Endothelial cell (in vitro differentiated cells): Measurements from ENCODE around the gene HAVCR1. TPM values are rescaled to one million over a fixed set of nuclear protein-coding genes. Genes with fewer than 3 reads are reported as not detected.

Experiments
- DNase-seq: peaks from one replicate; pipeline ENCODE4 v3.0.0; 2021; ENCODE audit warnings: low spot score
- H3K27ac Mint-ChIP-seq: one replicate; pipeline ENCODE4 v1.8.0; 2021; ENCODE audit warnings: mixed read lengths, inconsistent platforms; ENCODE audit not compliant: unreplicated experiment
- H3K27me3 Mint-ChIP-seq: one replicate; pipeline ENCODE4 v1.8.0; 2021; ENCODE audit warnings: mild to moderate bottlenecking, moderate library complexity, mixed read lengths, inconsistent platforms; ENCODE audit not compliant: unreplicated experiment
- H3K36me3 Mint-ChIP-seq: one replicate; pipeline ENCODE4 v1.8.0; 2021; ENCODE audit warnings: mild to moderate bottlenecking, low read depth, mixed read lengths, inconsistent platforms; ENCODE audit not compliant: unreplicated experiment
- H3K4me1 Mint-ChIP-seq: one replicate; pipeline ENCODE4 v1.8.0; 2021; ENCODE audit warnings: mild to moderate bottlenecking, mixed read lengths, inconsistent platforms; ENCODE audit not compliant: unreplicated experiment
- H3K4me3 Mint-ChIP-seq: one replicate; pipeline ENCODE4 v1.8.0; 2021; ENCODE audit warnings: mild to moderate bottlenecking, mixed read lengths, inconsistent platforms; ENCODE audit not compliant: unreplicated experiment
- H3K9me3 Mint-ChIP-seq: one replicate; pipeline ENCODE4 v1.8.0; 2021; ENCODE audit warnings: mixed read lengths, inconsistent platforms; ENCODE audit not compliant: unreplicated experiment
- long read RNA-seq: library from polyadenylated mRNA; unstranded; transcript quantifications from one replicate; pipeline ENCODE4 v2.0.0, GENCODE V29; 2020; ENCODE audit not compliant: unreplicated experiment
- total RNA-seq: library from RNA; stranded (reverse); fragmentation: NEBNext Ultra II Directional; extraction: Animal tissue kit (Norgen Biotek cat#: 25700); gene quantifications from one replicate; pipeline ENCODE4 v1.2.1, GENCODE V29; 2021; ENCODE audit not compliant: unreplicated experiment
- TF ChIP-seq, protein P1 (sequence below): fragments of 200-600 bp; sonication (generic); IDR thresholded peaks from one replicate; pipeline ENCODE4 v1.5.0; 2021; ENCODE audit warnings: antibody characterized with exemption; ENCODE audit not compliant: unreplicated experiment

HAVCR1 gene
- not detected for total RNA-seq
- long read RNA-seq = 0 reads

DNA sequence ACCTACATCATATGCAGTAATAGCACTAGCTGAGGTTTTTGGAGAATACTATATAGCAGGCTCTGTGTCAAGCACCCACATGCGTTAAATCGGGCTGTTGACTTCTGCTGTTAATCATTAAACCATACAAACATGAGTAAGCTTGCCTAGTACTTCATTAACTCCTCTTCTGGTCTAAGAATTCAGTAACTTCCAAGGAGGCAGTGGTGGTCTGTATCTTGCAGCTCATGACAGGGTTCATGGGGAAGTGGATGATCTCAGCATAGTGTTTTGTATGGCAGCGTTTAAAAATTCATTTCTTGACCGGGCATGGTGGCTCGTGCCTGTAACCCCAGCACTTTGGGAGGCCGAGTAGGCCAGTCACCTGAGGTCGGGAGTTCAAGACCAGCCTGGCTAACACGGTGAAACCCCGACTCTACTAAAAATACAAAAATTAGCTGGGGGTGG lies at the start of gene HAVCR1:
HAVCR1 (minus strand) TSS at position 24 of the 447 bp plus-strand sequence. CDS start 1,173 bp downstream, outside the sequence.
- H3K36me3 Mint-ChIP-seq = no peaks in the 10 kb centered on the region
- DNase-seq = no peak
- peak within 1 kb of the TSS; percentile 52 for H3K27ac Mint-ChIP-seq
- H3K27me3 Mint-ChIP-seq = peaks cover 3% of the 10 kb centered on the region
- H3K9me3 Mint-ChIP-seq = peaks cover 4% of the 10 kb centered on the region
- H3K4me3 Mint-ChIP-seq = no peak within 1 kb of the TSS
- H3K4me1 Mint-ChIP-seq = peaks cover 10% of the 10 kb centered on the region
- TF ChIP-seq, protein P1, sequence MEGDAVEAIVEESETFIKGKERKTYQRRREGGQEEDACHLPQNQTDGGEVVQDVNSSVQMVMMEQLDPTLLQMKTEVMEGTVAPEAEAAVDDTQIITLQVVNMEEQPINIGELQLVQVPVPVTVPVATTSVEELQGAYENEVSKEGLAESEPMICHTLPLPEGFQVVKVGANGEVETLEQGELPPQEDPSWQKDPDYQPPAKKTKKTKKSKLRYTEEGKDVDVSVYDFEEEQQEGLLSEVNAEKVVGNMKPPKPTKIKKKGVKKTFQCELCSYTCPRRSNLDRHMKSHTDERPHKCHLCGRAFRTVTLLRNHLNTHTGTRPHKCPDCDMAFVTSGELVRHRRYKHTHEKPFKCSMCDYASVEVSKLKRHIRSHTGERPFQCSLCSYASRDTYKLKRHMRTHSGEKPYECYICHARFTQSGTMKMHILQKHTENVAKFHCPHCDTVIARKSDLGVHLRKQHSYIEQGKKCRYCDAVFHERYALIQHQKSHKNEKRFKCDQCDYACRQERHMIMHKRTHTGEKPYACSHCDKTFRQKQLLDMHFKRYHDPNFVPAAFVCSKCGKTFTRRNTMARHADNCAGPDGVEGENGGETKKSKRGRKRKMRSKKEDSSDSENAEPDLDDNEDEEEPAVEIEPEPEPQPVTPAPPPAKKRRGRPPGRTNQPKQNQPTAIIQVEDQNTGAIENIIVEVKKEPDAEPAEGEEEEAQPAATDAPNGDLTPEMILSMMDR = no peak

DNA sequence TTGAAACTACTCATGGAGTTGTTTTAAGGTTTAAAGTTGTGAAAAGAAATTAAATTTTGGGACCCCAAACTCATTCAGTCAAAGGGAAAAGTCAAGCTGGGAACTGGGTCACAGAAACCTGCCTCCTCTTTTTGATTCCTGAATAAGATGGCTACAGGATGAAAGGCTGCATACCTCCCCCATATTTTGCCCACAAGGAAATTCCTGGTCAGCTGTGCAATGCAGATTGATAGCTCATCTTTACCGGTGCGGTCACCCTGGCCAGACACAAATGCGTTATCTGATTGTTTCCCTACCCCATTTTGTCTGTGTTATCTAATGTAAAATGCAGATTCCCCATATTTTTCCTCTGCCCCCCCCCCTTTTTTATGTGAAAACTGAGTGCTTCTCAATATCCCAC lies 48.6 kb upstream of the HAVCR1 start:
- Mint-ChIP-seq H3K4me3 (no peak overlapping the region), H3K27me3 (peaks cover 2% of the 10 kb centered on the region), H3K27ac (no peak overlapping the region), H3K9me3 (no peaks in the 10 kb centered on the region), H3K4me1 (peaks cover 9% of the 10 kb centered on the region), H3K36me3 (no peaks in the 10 kb centered on the region)
- DNase-seq = no peak
- TF ChIP-seq, protein P1 = no peak

DNA sequence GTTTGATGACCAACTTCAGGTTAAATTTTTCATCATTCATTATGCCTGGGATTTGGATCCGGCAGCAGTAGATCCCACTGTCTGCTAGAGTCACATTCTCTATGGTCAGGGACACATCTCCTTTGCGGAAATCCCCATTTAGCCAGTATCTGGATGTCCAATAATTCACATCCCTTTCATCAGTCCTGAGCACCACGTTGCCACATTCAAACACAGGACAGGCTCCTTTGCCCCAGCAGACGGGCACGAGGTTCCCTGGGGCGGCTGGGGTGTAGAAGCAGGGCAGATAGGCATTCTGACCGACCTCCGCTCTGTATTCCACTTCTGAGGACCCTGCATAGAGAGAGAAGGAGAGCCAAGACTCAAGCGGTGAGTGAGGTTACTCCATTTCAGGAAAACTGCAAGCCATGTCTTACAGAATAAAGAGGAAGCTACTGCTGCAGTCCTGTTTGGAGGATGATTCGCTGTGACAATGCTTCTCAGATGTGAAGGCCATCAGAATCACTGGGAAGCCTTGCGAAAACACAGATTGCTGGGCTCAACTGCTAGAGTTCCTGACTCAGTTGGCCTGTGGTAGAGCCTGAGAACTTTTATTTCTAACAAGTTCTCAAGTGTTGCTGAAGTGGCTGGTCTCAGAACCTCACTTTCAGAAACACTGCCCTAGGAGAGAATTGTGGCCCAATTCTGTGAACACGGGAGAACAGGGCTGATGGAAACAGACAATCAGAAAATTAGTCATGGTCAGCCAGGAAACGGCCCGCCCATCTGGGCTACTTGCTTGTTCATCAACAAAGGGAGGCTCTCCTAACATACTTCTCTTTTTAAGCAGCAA lies 47.9 kb upstream of the HAVCR1 start:
- Mint-ChIP-seq H3K36me3 (no peaks in the 10 kb centered on the region), H3K4me1 (peaks cover 9% of the 10 kb centered on the region), H3K4me3 (no peak overlapping the region), H3K27me3 (peaks cover 2% of the 10 kb centered on the region), H3K27ac (no peak overlapping the region), H3K9me3 (no peaks in the 10 kb centered on the region)
- no peak for DNase-seq
- TF ChIP-seq, protein P1 = no peak

DNA sequence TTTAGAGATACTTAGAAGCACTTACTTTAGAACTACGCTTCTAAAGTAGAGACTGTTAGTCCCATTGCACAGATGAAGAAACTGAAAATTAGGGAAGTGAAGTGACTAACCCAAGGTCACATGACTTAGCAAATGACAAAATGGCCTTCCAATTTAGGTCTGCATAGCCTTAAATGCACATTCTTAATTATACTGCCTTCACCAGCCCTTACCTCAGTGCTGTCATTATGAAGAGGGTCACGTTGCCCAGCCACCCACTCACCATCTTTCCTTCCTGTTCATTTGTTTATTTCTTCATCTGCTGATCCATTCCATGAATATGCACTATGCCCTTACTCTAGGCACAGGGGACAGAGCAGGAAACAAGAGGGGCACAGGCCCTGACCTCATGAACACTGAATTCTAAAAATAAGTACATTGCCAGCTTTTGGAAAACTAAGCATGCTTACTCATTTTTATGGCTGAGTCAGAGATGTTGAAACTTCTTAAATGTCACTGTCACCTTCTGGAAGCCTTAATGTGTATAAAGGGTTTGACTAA lies 41.3 kb upstream of the HAVCR1 start:
- no peak overlapping the region for H3K27ac Mint-ChIP-seq
- H3K9me3 Mint-ChIP-seq = no peaks in the 10 kb centered on the region
- H3K4me1 Mint-ChIP-seq = no peaks in the 10 kb centered on the region
- H3K4me3 Mint-ChIP-seq = no peak overlapping the region
- no peaks in the 10 kb centered on the region for H3K27me3 Mint-ChIP-seq
- TF ChIP-seq, protein P1 = no peak
- no peaks in the 10 kb centered on the region for H3K36me3 Mint-ChIP-seq
- no peak for DNase-seq
